Esophagus (tissue), 2 donors: ENCODE data around the gene RHBDF2. TPM values are rescaled to one million over a fixed set of nuclear protein-coding genes. Genes with fewer than 3 reads are reported as not detected.

Source experiments
- H3K27ac ChIP-seq, 2 donors: one replicate each; pipeline ENCODE4 v1.5.1; 2013; ENCODE audit warnings: low read depth in 2 of 2, mild to moderate bottlenecking in 2 of 2, inconsistent platforms in 1 of 2, low read length in 1 of 2, moderate library complexity in 1 of 2
- H3K27me3 ChIP-seq, 2 donors: one replicate each; pipeline ENCODE4 v1.6.1; 2013; ENCODE audit warnings: low read length in 2 of 2, control low read depth in 1 of 2, mild to moderate bottlenecking in 1 of 2; ENCODE audit not compliant: insufficient read depth in 2 of 2, control insufficient read depth in 1 of 2
- H3K36me3 ChIP-seq, 2 donors: one replicate each; pipeline ENCODE4 v1.6.1; 2013; ENCODE audit warnings: low read length in 1 of 2; ENCODE audit not compliant: control insufficient read depth in 2 of 2, insufficient read depth in 2 of 2
- H3K4me1 ChIP-seq, 2 donors: one replicate each; pipeline ENCODE4 v1.6.1; 2013; ENCODE audit warnings: low read length in 1 of 2; ENCODE audit not compliant: control insufficient read depth in 2 of 2, insufficient read depth in 2 of 2
- H3K4me3 ChIP-seq, 2 donors: one replicate each; pipeline ENCODE4 v1.5.1; 2013; ENCODE audit warnings: low read length in 2 of 2, mild to moderate bottlenecking in 2 of 2, low read depth in 1 of 2, moderate library complexity in 1 of 2
- H3K9me3 ChIP-seq, 2 donors: one replicate each; pipeline ENCODE4 v1.6.1; 2013; ENCODE audit warnings: mild to moderate bottlenecking in 2 of 2, low read depth in 1 of 2, low read length in 1 of 2, moderate library complexity in 1 of 2; ENCODE audit not compliant: control insufficient read depth in 2 of 2, insufficient read depth in 1 of 2
- WGBS, 2 donors: extraction: QIAGEN DNeasy Blood & Tissue Kit; methylation state at CpG; one replicate each; pipeline ENCODE4 v1.1.7; 2013; 5-methylcytosine and 5-hydroxymethylcytosine counted together
- polyA plus RNA-seq, 2 donors: library from polyadenylated mRNA; stranded (reverse); fragments of 200-250 nt; gene quantifications; one replicate each; pipeline ENCODE4 v1.2.3, GENCODE V29; 2013
- donor health status: healthy with polysubstance abuse.
- donor health status: Bipolar disorder and iron deficiency.

Gene RHBDF2
- polyA plus RNA-seq, 2 donors: 19.4 to 27.3 TPM

GRCh38 chr17:76475302-76475701 is 25.9 kb downstream of the RHBDF2 start:
- Histone ChIP-seq H3K9me3 (no peaks in the 10 kb centered on the region), H3K27me3 (no peaks in the 10 kb centered on the region), H3K4me3 (no peak overlapping the region), H3K36me3 (peaks cover 8 to 70% of the 10 kb centered on the region in 2 donors), H3K27ac (no peak overlapping the region), H3K4me1 (no peaks in the 10 kb centered on the region)
- 96% methylated on average over 6 of the region's 6 CpGs for WGBS, 2 donors

- no peak overlapping the region for H3K4me3 ChIP-seq
- peaks cover 11 to 73% of the 10 kb centered on the region in 2 donors for H3K36me3 ChIP-seq
- H3K4me1 ChIP-seq: no peaks in the 10 kb centered on the region
- no peaks in the 10 kb centered on the region for H3K27me3 ChIP-seq
- 93 to 94% methylated on average over 15 of the region's 15 CpGs for WGBS, 2 donors
- no peaks in the 10 kb centered on the region for H3K9me3 ChIP-seq
- no peak overlapping the region for H3K27ac ChIP-seq
Measured at GRCh38 chr17:76474894-76475293, 26.3 kb downstream of the RHBDF2 start.

- H3K4me1 ChIP-seq: no peaks in the 10 kb centered on the region
- H3K27ac ChIP-seq: no peak overlapping the region
- no peaks in the 10 kb centered on the region for H3K9me3 ChIP-seq
- H3K36me3 ChIP-seq: peaks cover 11 to 72% of the 10 kb centered on the region in 2 donors
- WGBS, 2 donors: 96 to 98% methylated on average over 11 to 14 of the region's 14 CpGs
- H3K4me3 ChIP-seq: no peak overlapping the region
- H3K27me3 ChIP-seq: no peaks in the 10 kb centered on the region
Measured at GRCh38 chr17:76474238-76474637, 27.0 kb downstream of the RHBDF2 start.

GRCh38 chr17:76473541-76473985 is 27.7 kb downstream of the RHBDF2 start:
- no peaks in the 10 kb centered on the region for H3K27me3 ChIP-seq
- no peak overlapping the region for H3K4me3 ChIP-seq
- peaks cover 11 to 66% of the 10 kb centered on the region in 2 donors for H3K36me3 ChIP-seq
- H3K4me1 ChIP-seq: no peaks in the 10 kb centered on the region
- H3K27ac ChIP-seq: no peak overlapping the region
- no peaks in the 10 kb centered on the region for H3K9me3 ChIP-seq
- 88 to 93% methylated on average over 15 to 18 of the region's 18 CpGs for WGBS, 2 donors

- Histone ChIP-seq H3K9me3 (no peaks in the 10 kb centered on the region), H3K36me3 (peaks cover 11 to 60% of the 10 kb centered on the region in 2 donors), H3K27me3 (no peaks in the 10 kb centered on the region), H3K27ac (no peak overlapping the region), H3K4me3 (no peak overlapping the region), H3K4me1 (no peaks in the 10 kb centered on the region)
- 92% methylated on average over 11 of the region's 11 CpGs for WGBS, 2 donors
Measured at GRCh38 chr17:76472726-76473125, 28.5 kb downstream of the RHBDF2 start.

GRCh38 chr17:76472258-76472645 is 29.0 kb downstream of the RHBDF2 start:
- 90% methylated on average over 15 of the region's 15 CpGs for WGBS, 2 donors
- Histone ChIP-seq H3K4me3 (no peak overlapping the region), H3K36me3 (peaks cover 11 to 58% of the 10 kb centered on the region in 2 donors), H3K27me3 (no peaks in the 10 kb centered on the region), H3K27ac (no peak overlapping the region), H3K4me1 (no peaks in the 10 kb centered on the region), H3K9me3 (no peaks in the 10 kb centered on the region)

- Histone ChIP-seq H3K36me3 (peaks cover 11 to 57% of the 10 kb centered on the region in 2 donors), H3K27me3 (no peaks in the 10 kb centered on the region), H3K9me3 (no peaks in the 10 kb centered on the region), H3K4me1 (no peaks in the 10 kb centered on the region), H3K27ac (no peak overlapping the region), H3K4me3 (no peak overlapping the region)
- WGBS, 2 donors: 87 to 94% methylated on average over 35 of the region's 35 CpGs
Measured at GRCh38 chr17:76471498-76472257, 29.5 kb downstream of the RHBDF2 start.

GRCh38 chr17:76469991-76470739 is 31.1 kb downstream of the RHBDF2 start:
- Histone ChIP-seq H3K4me1 (peaks cover 0 to 2% of the 10 kb centered on the region in 2 donors), H3K9me3 (no peaks in the 10 kb centered on the region), H3K4me3 (no peak overlapping the region), H3K36me3 (peaks cover 11 to 51% of the 10 kb centered on the region in 2 donors), H3K27ac (no peak overlapping the region), H3K27me3 (no peaks in the 10 kb centered on the region)
- WGBS, 2 donors: 82 to 87% methylated on average over 13 of the region's 13 CpGs

GRCh38 chr17:76469076-76469990 is 31.9 kb downstream of the RHBDF2 start:
- WGBS, 2 donors: 92% methylated on average over 38 of the region's 38 CpGs
- no peaks in the 10 kb centered on the region for H3K27me3 ChIP-seq
- no peak overlapping the region for H3K4me3 ChIP-seq
- H3K36me3 ChIP-seq: peaks cover 11 to 43% of the 10 kb centered on the region in 2 donors
- no peak overlapping the region for H3K27ac ChIP-seq
- peaks cover 0 to 2% of the 10 kb centered on the region in 2 donors for H3K4me1 ChIP-seq
- H3K9me3 ChIP-seq: no peaks in the 10 kb centered on the region
